ENCODE data around the gene HBG2. TPM values are rescaled to one million over a fixed set of nuclear protein-coding genes. Genes with fewer than 3 reads are reported as not detected.

HBG2 gene
- total RNA-seq, 1 donor from 2014 or later = not detected

DNA sequence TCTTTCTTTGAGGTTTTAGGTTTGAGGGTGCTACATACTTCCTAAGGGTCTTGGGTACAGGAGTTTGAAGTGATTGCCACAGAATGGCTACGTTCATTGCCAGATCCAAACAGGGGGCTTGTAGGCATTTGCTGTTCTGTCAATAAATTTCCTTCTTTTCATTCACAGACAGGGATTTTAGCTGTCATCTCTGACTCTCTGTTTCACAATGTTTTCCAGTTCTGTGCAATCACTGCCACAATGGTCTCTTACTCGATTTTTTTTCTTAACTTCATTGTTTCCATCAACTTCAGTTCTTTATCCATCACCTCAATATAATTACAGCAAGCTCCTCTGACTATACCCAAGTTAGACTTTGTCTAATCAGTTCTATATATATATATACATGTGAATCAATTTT lies 14.1 kb downstream of the HBG2 start:
- intact Hi-C loops (cut with micrococcal nuclease) = no loop called here
- H3K36me3 ChIP-seq = no peaks in the 10 kb centered on the region
- TF ChIP-seq, protein P1, sequence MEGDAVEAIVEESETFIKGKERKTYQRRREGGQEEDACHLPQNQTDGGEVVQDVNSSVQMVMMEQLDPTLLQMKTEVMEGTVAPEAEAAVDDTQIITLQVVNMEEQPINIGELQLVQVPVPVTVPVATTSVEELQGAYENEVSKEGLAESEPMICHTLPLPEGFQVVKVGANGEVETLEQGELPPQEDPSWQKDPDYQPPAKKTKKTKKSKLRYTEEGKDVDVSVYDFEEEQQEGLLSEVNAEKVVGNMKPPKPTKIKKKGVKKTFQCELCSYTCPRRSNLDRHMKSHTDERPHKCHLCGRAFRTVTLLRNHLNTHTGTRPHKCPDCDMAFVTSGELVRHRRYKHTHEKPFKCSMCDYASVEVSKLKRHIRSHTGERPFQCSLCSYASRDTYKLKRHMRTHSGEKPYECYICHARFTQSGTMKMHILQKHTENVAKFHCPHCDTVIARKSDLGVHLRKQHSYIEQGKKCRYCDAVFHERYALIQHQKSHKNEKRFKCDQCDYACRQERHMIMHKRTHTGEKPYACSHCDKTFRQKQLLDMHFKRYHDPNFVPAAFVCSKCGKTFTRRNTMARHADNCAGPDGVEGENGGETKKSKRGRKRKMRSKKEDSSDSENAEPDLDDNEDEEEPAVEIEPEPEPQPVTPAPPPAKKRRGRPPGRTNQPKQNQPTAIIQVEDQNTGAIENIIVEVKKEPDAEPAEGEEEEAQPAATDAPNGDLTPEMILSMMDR (IDR thresholded peaks at IDR 0.05; ENCODE audit: borderline replicate concordance) = no peak
- DNase-seq = no peak
- no peaks in the 10 kb centered on the region for H3K4me1 ChIP-seq
- no peak overlapping the region for H3K27ac ChIP-seq (replicated peaks)
- no peak overlapping the region for H3K4me3 ChIP-seq
- no peaks in the 10 kb centered on the region for H3K9me3 ChIP-seq (replicated peaks)
- H3K27me3 ChIP-seq (ENCODE audit: low read depth) = peaks cover 15% of the 10 kb centered on the region

DNA sequence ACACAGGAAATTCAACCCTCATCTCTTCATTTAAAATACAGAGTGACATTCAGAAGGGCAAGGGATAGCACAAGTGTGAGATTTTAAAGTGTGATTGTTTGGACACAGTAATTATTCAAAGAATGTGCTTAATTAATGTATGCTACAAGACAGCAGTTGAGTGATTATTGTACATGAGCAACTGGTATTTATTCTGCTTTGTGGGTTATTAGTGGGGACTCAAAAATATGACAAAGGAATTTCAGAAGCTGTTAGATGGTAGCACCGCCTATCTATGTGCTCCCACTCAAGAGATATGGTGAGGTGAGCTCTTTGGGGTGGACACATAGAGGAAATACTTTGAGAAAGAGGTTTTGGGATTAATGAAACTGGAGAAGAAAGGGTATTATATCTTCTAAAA lies 14.5 kb downstream of the HBG2 start:
- H3K4me3 ChIP-seq = no peak overlapping the region
- no peak overlapping the region for H3K27ac ChIP-seq (replicated peaks)
- no peaks in the 10 kb centered on the region for H3K36me3 ChIP-seq
- intact Hi-C loops (cut with micrococcal nuclease) = no loop called here
- no peaks in the 10 kb centered on the region for H3K9me3 ChIP-seq (replicated peaks)
- H3K4me1 ChIP-seq = no peaks in the 10 kb centered on the region
- TF ChIP-seq, protein P1 (IDR thresholded peaks at IDR 0.05; ENCODE audit: borderline replicate concordance) = no peak
- DNase-seq = no peak
- H3K27me3 ChIP-seq (ENCODE audit: low read depth) = peaks cover 15% of the 10 kb centered on the region

DNA sequence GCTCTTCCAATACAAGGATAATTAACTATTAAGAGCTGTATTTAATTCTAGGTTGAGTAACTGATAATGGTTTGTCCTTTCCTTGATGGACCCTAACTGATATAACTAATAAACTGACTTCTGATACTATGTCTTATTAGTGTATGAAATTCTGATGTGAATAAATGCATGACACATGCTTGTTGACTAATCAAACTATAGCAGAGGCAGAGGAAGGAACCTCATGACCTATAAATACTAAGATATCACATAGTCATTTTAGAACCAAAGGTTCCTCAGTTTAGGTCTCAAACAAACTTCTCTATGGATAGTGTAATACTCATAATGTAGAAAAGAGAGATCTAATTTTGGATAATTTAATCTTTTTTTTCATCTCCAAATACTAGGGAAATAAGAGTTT lies 15.5 kb downstream of the HBG2 start:
- Histone ChIP-seq H3K4me3 (no peak overlapping the region), H3K9me3 (replicated peaks) (no peaks in the 10 kb centered on the region), H3K27me3 (ENCODE audit: low read depth) (peaks cover 8% of the 10 kb centered on the region), H3K4me1 (no peaks in the 10 kb centered on the region), H3K36me3 (no peaks in the 10 kb centered on the region), H3K27ac (replicated peaks) (no peak overlapping the region)
- intact Hi-C loops (cut with micrococcal nuclease) = no loop called here
- no peak for DNase-seq
- TF ChIP-seq, protein P1 (IDR thresholded peaks at IDR 0.05; ENCODE audit: borderline replicate concordance) = no peak

DNA sequence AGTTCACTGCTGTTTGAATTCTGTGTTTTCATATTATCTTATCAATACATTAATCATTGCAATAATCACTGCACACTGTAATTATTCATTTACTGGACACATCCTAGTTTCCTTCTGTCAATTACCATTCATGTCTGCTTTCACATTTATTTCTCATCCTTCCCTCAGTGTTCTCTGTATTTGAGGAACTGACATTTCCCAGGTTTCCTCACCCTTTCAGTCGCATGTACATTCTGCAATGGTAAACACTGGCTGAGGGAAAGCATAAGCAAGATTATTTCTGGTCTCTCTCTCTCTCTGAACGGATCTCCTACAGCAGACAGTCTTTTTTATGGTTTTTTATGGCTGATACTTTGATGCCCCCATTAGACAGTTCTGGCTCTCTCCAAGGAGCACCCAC lies 16.1 kb downstream of the HBG2 start:
- TF ChIP-seq, protein P1 (IDR thresholded peaks at IDR 0.05; ENCODE audit: borderline replicate concordance) = no peak
- H3K36me3 ChIP-seq = no peaks in the 10 kb centered on the region
- no peak for DNase-seq
- no peak overlapping the region for H3K4me3 ChIP-seq
- no peak overlapping the region for H3K27ac ChIP-seq (replicated peaks)
- peaks cover 8% of the 10 kb centered on the region for H3K27me3 ChIP-seq (ENCODE audit: low read depth)
- H3K4me1 ChIP-seq = no peaks in the 10 kb centered on the region
- intact Hi-C loops (cut with micrococcal nuclease) = no loop called here
- H3K9me3 ChIP-seq (replicated peaks) = no peaks in the 10 kb centered on the region

DNA sequence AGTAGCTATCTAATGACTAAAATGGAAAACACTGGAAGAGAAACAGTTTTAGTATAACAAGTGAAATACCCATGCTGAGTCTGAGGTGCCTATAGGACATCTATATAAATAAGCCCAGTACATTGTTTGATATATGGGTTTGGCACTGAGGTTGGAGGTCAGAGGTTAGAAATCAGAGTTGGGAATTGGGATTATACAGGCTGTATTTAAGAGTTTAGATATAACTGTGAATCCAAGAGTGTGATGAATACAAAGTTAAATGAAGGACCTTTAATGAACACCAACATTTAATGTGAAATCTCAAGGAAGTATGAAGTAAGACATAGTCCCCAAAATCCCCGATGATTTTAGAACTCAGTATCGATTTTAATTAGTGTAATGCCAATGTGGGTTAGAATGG lies 17.2 kb downstream of the HBG2 start:
- Histone ChIP-seq H3K4me3 (no peak overlapping the region), H3K27me3 (ENCODE audit: low read depth) (peaks cover 8% of the 10 kb centered on the region), H3K27ac (replicated peaks) (no peak overlapping the region), H3K36me3 (no peaks in the 10 kb centered on the region), H3K9me3 (replicated peaks) (no peaks in the 10 kb centered on the region), H3K4me1 (no peaks in the 10 kb centered on the region)
- TF ChIP-seq, protein P1 (IDR thresholded peaks at IDR 0.05; ENCODE audit: borderline replicate concordance) = no peak
- intact Hi-C loops (cut with micrococcal nuclease) = no loop called here
- DNase-seq = no peak

Data from left ventricle myocardium inferior (tissue), 1 donor.